ENCODE measurements around the gene CAPZA3. TPM values are rescaled to one million over a fixed set of nuclear protein-coding genes. Genes with fewer than 3 reads are reported as not detected.
"Not testable (repeated sequence)": the region's sequence is repeated elsewhere in the genome, so short reads cannot be mapped to it uniquely, and the experiment has no call there.

CAPZA3 gene
- total RNA-seq, 1 donor from 2014 or later = not detected

GRCh38 chr12:18752947-18753346 lies 15.0 kb downstream of the CAPZA3 start:
- peaks cover 22% of the 10 kb centered on the region for H3K4me1 Mint-ChIP-seq
- no peaks in the 10 kb centered on the region for H3K9me3 Mint-ChIP-seq
- no peaks in the 10 kb centered on the region for H3K36me3 Mint-ChIP-seq (ENCODE audit: low read depth)
- no peak for TF ChIP-seq CTCF (conservative IDR thresholded peaks at IDR 0.05)
- DNase-seq (ENCODE audit: low read depth, low spot score) = no peak
- H3K4me3 Mint-ChIP-seq = no peak overlapping the region
- no peak overlapping the region for H3K27ac Mint-ChIP-seq (ENCODE audit: unreplicated experiment)
- no peaks in the 10 kb centered on the region for H3K27me3 Mint-ChIP-seq (ENCODE audit: low read depth)

DNA sequence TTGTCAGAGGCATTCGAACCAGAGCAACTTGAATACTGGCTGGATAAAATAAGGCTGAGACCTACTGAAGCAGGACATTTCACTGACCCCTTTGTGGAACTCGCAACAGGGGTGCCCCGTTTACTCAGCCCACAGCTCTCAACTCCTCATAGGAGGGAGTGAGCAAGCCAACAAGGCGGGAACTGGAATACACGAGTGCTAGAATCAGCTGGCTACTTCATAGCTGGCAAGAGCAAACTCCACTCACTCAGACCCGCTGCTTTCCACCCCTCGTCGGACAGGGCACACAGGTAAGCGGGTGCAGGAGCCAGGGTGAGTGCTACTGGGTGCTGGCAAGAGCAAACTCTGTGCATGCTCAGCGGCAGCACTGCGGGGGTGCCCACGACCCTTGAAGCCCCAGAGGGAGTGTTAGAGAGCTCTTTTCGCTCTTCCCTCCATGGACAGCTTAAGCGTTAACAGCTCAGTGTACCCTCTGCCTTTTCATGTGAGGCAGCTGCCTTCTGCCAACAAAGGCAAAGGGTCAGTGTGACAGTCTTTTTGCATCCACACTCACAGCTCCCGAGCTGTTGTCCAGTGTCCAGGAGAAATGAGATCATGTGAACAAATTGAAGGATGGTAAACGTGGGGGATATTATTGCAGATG lies 15.7 kb downstream of the CAPZA3 start:
- Mint-ChIP-seq H3K4me1 (peaks cover 22% of the 10 kb centered on the region), H3K4me3 (no peak overlapping the region), H3K27me3 (ENCODE audit: low read depth) (no peaks in the 10 kb centered on the region), H3K27ac (ENCODE audit: unreplicated experiment) (no peak overlapping the region), H3K9me3 (no peaks in the 10 kb centered on the region), H3K36me3 (ENCODE audit: low read depth) (no peaks in the 10 kb centered on the region)
- no peak for TF ChIP-seq CTCF (conservative IDR thresholded peaks at IDR 0.05)
- DNase-seq (ENCODE audit: low read depth, low spot score) = no peak

- no peak overlapping the region for H3K4me3 Mint-ChIP-seq
- peaks cover 22% of the 10 kb centered on the region for H3K4me1 Mint-ChIP-seq
- H3K9me3 Mint-ChIP-seq = no peaks in the 10 kb centered on the region
- no peaks in the 10 kb centered on the region for H3K27me3 Mint-ChIP-seq (ENCODE audit: low read depth)
- no peak for TF ChIP-seq CTCF (conservative IDR thresholded peaks at IDR 0.05)
- no peaks in the 10 kb centered on the region for H3K36me3 Mint-ChIP-seq (ENCODE audit: low read depth)
- H3K27ac Mint-ChIP-seq (ENCODE audit: unreplicated experiment) = no peak overlapping the region
- no peak for DNase-seq (ENCODE audit: low read depth, low spot score)
Measured at GRCh38 chr12:18754124-18754707, 16.3 kb downstream of the CAPZA3 start.

GRCh38 chr12:18755341-18755740 lies 17.4 kb downstream of the CAPZA3 start:
- no peak overlapping the region for H3K4me3 Mint-ChIP-seq

DNA sequence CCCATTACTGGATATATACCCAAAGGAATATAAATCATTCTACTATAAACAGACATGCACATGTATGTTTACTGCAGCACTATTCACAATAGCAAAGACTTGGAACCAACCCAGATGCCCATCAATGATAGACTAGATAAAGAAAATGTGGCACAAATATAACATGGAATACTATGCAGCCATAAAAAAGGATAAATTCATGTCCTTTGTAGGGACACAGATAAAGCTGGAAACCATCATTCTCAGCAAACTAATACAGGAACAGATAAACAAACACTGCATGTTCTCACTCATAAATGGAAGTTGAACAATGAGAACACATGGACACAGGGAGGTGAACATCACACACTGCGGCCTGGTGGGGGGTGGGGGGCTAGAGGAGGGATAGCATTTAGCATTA lies 28.6 kb downstream of the CAPZA3 start:
- peaks cover 20% of the 10 kb centered on the region for H3K9me3 Mint-ChIP-seq
- not testable (repeated sequence) for H3K27ac Mint-ChIP-seq (ENCODE audit: unreplicated experiment); H3K36me3 Mint-ChIP-seq (ENCODE audit: low read depth); H3K27me3 Mint-ChIP-seq (ENCODE audit: low read depth); H3K4me3 Mint-ChIP-seq; H3K4me1 Mint-ChIP-seq; DNase-seq (ENCODE audit: low read depth, low spot score)

More at GRCh38 chr12:18755341-18755740, 17.4 kb downstream of the CAPZA3 start:
- Mint-ChIP-seq H3K4me1 (peaks cover 22% of the 10 kb centered on the region), H3K27me3 (ENCODE audit: low read depth) (no peaks in the 10 kb centered on the region), H3K9me3 (no peaks in the 10 kb centered on the region), H3K36me3 (ENCODE audit: low read depth) (no peaks in the 10 kb centered on the region), H3K27ac (ENCODE audit: unreplicated experiment) (no peak overlapping the region)
- TF ChIP-seq CTCF (conservative IDR thresholded peaks at IDR 0.05) = no peak
- DNase-seq (ENCODE audit: low read depth, low spot score) = no peak

GRCh38 chr12:18782827-18783226 lies 44.9 kb downstream of the CAPZA3 start:
- DNase-seq (ENCODE audit: low read depth, low spot score) = no peak
- H3K27ac Mint-ChIP-seq (ENCODE audit: unreplicated experiment) = no peak overlapping the region
- no peaks in the 10 kb centered on the region for H3K4me1 Mint-ChIP-seq
- H3K36me3 Mint-ChIP-seq (ENCODE audit: low read depth) = peaks cover 5% of the 10 kb centered on the region
- H3K9me3 Mint-ChIP-seq = peaks cover 12% of the 10 kb centered on the region
- no peaks in the 10 kb centered on the region for H3K27me3 Mint-ChIP-seq (ENCODE audit: low read depth)
- no peak for TF ChIP-seq CTCF (conservative IDR thresholded peaks at IDR 0.05)
- H3K4me3 Mint-ChIP-seq = no peak overlapping the region

DNA sequence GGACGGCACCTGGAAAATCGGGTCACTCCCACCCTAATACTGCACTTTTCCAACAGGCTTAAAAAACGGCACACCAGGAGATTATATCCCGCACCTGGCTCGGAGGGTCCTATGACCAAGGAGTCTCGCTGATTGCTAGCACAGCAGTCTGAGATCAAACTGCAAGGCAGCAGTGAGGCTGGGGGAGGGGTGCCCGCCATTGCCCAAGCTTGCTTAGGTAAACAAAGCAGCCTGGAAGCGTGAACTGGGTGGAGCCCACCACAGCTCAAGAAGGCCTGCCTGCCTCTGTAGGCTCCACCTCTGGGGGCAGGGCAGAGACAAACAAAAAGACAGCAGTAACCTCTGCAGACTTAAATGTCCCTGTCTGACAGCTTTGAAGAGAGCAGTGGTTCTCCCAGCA lies 47.5 kb downstream of the CAPZA3 start:
- not testable (repeated sequence) for H3K27ac Mint-ChIP-seq (ENCODE audit: unreplicated experiment); H3K9me3 Mint-ChIP-seq; H3K4me1 Mint-ChIP-seq; H3K27me3 Mint-ChIP-seq (ENCODE audit: low read depth); H3K36me3 Mint-ChIP-seq (ENCODE audit: low read depth); H3K4me3 Mint-ChIP-seq; DNase-seq (ENCODE audit: low read depth, low spot score)
